Heart left ventricle (tissue), 13 donors: ENCODE measurements around the gene UNC45A.

Source experiments
- POLR2A ChIP-seq, 2 donors: fragments of 450-650 bp; IDR thresholded peaks; one replicate each; pipeline ENCODE4 v1.6.1; 2017; ENCODE audit warnings: antibody characterized with exemption in 2 of 2, mild to moderate bottlenecking in 2 of 2, moderate library complexity in 2 of 2
- TF ChIP-seq, protein P1 (sequence below), 12 donors: fragments of 200-600 bp; sonication (generic) in 4 of 12; IDR thresholded peaks; one replicate each; pipeline versions ENCODE4 v1.5.0 to v1.8.0; 2018 to 2022; ENCODE audit warnings: antibody characterized with exemption in 12 of 12, mild to moderate bottlenecking in 5 of 12
- donor health status: ischemic (EF 13 %, LVEDD 7.1; RV severe dilation, severe dysfunction).
- donor health status: DM: no; HTN: yes; CAD: no.
- donor health status: DM: no; HTN: no; CAD: no.
- donor health status: ischemic (EF 25% LVEDD 6.9; RV normal size, moderate dysfunction).
- donor health status: ischemic (EF 25% LVEDD 5.7; RV mildly dilated, moderate dysfunction).
- donor health status: ischemic (EF 35%, LVEDD 5.7; RV mildly dilated, moderate dysfunction).
- donor health status: nonischemic (EF 11% LVEDD 7.7; RV severe dilation, severe dysfunction).
- donor health status: DM: yes; HTN: yes; CAD: no.
- donor health status: PGD.
- donor health status: ischemic (EF 29% LVEDD 5.4; RV normal size, mild dysfunction).
- donor health status: nonischemic (EF 23%, LVEDD 6.1; RV moderate dilation, normal function).

DNA sequence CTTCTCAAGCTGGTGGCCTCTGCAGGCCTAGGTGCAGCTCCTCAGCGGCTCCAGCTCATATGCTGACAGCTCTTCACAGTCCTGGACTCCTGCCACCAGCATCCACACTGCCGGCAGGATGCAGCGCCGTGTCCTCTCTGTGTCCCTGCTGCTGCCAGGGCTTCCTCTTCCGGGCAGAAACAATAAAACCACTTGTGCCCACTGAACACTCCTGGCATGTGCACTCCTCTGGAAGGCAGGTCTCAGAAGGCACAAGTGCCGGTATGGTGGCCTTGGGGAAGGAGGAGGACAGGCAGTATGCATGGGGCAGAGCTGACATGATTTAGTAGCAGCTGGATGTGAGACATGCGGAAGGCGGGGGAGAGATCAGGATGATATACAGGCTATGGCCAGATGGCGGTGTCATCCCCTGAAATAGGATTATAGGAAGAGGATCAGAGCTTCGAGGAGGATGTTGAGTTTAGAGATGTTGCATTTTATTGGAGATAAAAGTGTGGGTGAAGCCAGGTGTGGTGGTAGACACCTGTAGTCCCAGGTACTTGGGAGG is 39.4 kb upstream of the UNC45A start:
- TF ChIP-seq, protein P1, sequence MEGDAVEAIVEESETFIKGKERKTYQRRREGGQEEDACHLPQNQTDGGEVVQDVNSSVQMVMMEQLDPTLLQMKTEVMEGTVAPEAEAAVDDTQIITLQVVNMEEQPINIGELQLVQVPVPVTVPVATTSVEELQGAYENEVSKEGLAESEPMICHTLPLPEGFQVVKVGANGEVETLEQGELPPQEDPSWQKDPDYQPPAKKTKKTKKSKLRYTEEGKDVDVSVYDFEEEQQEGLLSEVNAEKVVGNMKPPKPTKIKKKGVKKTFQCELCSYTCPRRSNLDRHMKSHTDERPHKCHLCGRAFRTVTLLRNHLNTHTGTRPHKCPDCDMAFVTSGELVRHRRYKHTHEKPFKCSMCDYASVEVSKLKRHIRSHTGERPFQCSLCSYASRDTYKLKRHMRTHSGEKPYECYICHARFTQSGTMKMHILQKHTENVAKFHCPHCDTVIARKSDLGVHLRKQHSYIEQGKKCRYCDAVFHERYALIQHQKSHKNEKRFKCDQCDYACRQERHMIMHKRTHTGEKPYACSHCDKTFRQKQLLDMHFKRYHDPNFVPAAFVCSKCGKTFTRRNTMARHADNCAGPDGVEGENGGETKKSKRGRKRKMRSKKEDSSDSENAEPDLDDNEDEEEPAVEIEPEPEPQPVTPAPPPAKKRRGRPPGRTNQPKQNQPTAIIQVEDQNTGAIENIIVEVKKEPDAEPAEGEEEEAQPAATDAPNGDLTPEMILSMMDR (IDR thresholded peaks at IDR 0.05), result no peak
- TF ChIP-seq POLR2A (IDR thresholded peaks at IDR 0.05), result no peak
